NCI-H2227 treated with DMSO at 0.1 percent for 48 hours (cell line): ENCODE measurements around the gene POLR2H.

Experiments used
- DNase-seq: peaks from one replicate; lab custom pipeline; 2025; lab: John Stamatoyannopoulos, UW

The POLR2H gene

GRCh38 chr3:184387174-184387714 lies 25.7 kb downstream of the POLR2H start:
- DNase-seq = no peak

GRCh38 chr3:184388164-184388935 lies 26.8 kb downstream of the POLR2H start:
- no peak for DNase-seq

- DNase-seq = no peak
Observed at GRCh38 chr3:184388936-184389230, 27.4 kb downstream of the POLR2H start.

- no peak for DNase-seq
Observed at GRCh38 chr3:184389384-184389783, 27.9 kb downstream of the POLR2H start.

- no peak for DNase-seq
Observed at GRCh38 chr3:184389935-184390528, 28.5 kb downstream of the POLR2H start.

- no peak for DNase-seq
Observed at GRCh38 chr3:184391266-184391665, 29.8 kb downstream of the POLR2H start.

GRCh38 chr3:184395320-184395660 lies 33.8 kb downstream of the POLR2H start:
- DNase-seq = no peak

- no peak for DNase-seq
Observed at GRCh38 chr3:184399410-184399809, 37.9 kb downstream of the POLR2H start.

GRCh38 chr3:184405075-184406030 lies 43.8 kb downstream of the POLR2H start:
- DNase-seq = no peak

- DNase-seq = no peak
Observed at GRCh38 chr3:184409331-184409926, 47.9 kb downstream of the POLR2H start.

- DNase-seq = no peak
Observed at GRCh38 chr3:184409946-184410500, 48.5 kb downstream of the POLR2H start.

- DNase-seq = no peak
Observed at GRCh38 chr3:184414418-184415202, 53.1 kb downstream of the POLR2H start.

- DNase-seq = no peak
Observed at GRCh38 chr3:184415203-184415490, 53.6 kb downstream of the POLR2H start.

GRCh38 chr3:184417619-184418327 lies 56.3 kb downstream of the POLR2H start:
- DNase-seq = peak; percentile 3
